HG02759 (cell line): ENCODE results near the gene PCDHGB1.
"Not testable (repeated sequence)": the region's sequence is repeated elsewhere in the genome, so short reads cannot be mapped to it uniquely, and the experiment has no call there.

Experiments used
- ATAC-seq: cut with Tn5 transposase; IDR thresholded peaks from one replicate; pipeline ENCODE4 v1.9.1; 2021; ENCODE audit warnings: mild to moderate bottlenecking, moderate library complexity; ENCODE audit not compliant: unreplicated experiment

PCDHGB1 gene

GRCh38 chr5:141382469-141383294 lies 32.8 kb downstream of the PCDHGB1 start, which contains the start of gene PCDHGA7:
Gene PCDHGA7, plus strand, starts transcription at chr5:141382742. Its CDS starts 158 bp downstream, at chr5:141382900.
- ATAC-seq: no peak

GRCh38 chr5:141383345-141383744 lies 33.4 kb downstream of the PCDHGB1 start:
- no peak for ATAC-seq

- ATAC-seq: no peak
Measured at GRCh38 chr5:141384471-141385267, 34.8 kb downstream of the PCDHGB1 start.

DNA sequence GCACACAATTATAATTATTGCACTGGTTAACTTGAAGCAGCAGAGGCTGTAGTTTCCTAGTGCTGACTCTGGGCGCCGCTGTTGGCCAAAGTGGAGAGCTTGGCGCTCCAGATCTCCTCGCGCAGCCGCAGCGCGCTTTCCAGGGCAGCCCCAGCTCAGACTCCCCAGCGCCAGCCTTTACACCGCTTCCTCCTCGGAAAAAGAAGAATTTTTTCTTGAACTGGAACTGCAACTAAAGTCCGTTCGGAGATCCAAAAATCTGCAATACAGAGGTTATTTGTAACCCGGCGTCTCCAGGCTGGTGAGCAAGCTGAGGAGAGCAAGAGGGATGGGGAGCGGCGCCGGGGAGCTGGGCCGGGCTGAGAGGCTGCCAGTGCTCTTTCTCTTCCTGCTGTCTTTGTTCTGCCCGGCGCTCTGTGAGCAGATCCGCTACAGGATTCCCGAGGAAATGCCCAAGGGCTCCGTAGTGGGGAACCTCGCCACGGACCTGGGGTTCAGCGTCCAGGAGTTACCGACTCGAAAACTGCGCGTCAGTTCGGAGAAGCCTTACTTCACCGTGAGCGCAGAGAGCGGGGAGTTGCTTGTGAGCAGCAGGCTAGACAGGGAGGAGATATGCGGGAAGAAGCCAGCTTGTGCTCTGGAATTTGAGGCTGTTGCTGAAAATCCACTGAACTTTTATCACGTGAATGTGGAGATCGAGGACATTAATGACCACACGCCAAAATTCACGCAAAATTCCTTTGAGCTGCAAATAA lies 37.8 kb downstream of the PCDHGB1 start, which contains the start of gene PCDHGB4:
PCDHGB4 (plus strand) TSS at position 142 of the 755 bp plus-strand sequence; CDS start at position 329, 187 bp downstream.
- peak; percentile 70 for ATAC-seq

- ATAC-seq: no peak
Measured at GRCh38 chr5:141388661-141389060, 38.8 kb downstream of the PCDHGB1 start.

DNA sequence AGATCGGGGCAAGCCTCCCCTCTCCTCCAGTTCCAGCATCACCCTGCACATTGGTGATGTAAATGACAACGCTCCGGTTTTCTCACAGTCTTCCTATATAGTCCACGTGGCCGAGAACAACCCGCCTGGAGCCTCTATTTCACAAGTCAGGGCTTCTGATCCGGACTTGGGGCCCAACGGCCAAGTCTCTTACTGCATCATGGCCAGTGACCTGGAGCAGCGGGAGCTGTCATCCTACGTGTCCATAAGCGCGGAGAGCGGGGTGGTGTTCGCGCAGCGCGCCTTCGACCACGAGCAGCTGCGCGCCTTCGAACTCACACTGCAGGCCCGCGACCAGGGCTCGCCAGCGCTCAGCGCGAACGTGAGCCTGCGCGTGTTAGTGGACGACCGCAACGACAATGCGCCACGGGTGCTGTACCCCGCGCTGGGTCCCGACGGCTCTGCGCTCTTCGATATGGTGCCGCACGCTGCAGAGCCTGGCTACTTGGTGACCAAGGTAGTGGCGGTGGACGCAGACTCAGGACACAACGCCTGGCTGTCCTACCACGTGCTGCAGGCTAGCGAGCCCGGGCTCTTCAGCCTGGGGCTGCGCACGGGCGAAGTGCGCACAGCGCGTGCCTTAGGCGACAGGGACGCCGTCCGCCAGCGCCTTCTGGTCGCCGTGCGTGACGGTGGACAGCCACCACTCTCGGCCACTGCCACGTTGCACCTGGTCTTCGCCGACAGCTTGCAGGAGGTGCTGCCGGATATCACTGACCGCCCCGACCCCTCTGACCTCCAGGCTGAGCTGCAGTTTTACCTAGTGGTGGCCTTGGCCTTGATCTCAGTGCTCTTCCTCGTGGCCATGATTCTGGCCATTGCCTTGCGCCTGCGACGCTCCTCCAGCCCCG lies 39.5 kb downstream of the PCDHGB1 start:
- no peak for ATAC-seq

GRCh38 chr5:141392429-141393198 lies 42.7 kb downstream of the PCDHGB1 start, which contains the start of gene PCDHGA8:
Gene PCDHGA8, plus strand, starts transcription at chr5:141392633. Its CDS starts 181 bp downstream, at chr5:141392814.
- no peak for ATAC-seq

DNA sequence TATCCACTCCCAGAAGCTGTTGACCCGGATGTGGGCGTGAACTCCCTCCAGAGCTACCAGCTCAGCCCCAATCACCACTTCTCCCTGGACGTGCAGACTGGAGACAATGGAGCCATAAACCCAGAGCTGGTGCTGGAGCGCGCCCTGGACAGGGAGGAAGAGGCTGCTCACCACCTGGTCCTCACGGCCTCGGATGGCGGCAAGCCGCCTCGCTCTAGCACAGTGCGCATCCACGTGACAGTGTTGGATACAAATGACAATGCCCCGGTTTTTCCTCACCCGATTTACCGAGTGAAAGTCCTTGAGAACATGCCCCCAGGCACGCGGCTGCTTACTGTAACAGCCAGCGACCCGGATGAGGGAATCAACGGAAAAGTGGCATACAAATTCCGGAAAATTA lies 43.4 kb downstream of the PCDHGB1 start:
- no peak for ATAC-seq

GRCh38 chr5:141394401-141395187 lies 44.7 kb downstream of the PCDHGB1 start:
- not testable (repeated sequence) for ATAC-seq

- peak; percentile 98 for ATAC-seq
Measured at GRCh38 chr5:141397756-141398551, 48.1 kb downstream of the PCDHGB1 start, which contains the start of gene PCDHGB5. Gene PCDHGB5, plus strand, starts transcription at chr5:141397947. Its CDS starts 181 bp downstream, at chr5:141398128.

- no peak for ATAC-seq
Measured at GRCh38 chr5:141398608-141399007, 48.7 kb downstream of the PCDHGB1 start.

DNA sequence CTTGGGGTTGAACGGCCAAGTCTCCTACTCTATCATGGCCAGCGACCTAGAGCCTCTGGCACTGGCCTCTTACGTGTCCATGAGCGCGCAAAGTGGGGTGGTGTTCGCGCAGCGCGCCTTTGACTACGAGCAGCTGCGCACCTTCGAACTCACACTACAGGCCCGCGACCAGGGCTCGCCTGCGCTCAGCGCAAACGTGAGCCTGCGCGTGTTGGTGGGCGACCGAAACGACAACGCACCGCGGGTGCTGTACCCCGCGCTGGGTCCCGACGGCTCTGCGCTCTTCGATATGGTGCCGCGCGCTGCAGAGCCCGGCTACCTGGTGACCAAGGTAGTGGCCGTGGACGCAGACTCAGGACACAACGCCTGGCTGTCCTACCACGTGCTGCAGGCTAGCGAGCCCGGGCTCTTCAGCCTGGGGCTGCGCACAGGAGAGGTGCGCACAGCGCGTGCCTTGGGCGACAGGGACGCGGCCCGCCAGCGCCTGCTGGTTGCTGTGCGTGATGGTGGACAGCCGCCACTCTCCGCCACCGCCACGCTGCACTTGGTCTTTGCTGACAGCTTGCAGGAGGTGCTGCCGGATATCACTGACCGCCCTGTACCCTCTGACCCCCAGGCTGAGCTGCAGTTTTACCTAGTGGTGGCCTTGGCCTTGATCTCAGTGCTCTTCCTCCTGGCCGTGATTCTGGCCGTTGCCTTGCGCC lies 49.8 kb downstream of the PCDHGB1 start:
- no peak for ATAC-seq
